Ovary (tissue), 9 donors: ENCODE data around the gene IL6R. TPM values are rescaled to one million over a fixed set of nuclear protein-coding genes. Genes with fewer than 3 reads are reported as not detected.

Experiments used
- DNase-seq, 5 donors: peaks; one replicate each; pipeline ENCODE4 v3.0.0-alpha.2; 2019 to 2020
- H3K27ac ChIP-seq, 2 donors: fragments of 200-600 bp; one replicate each; pipeline versions ENCODE4 v1.5.1 to v1.8.0; 2019 to 2022
- H3K27me3 ChIP-seq: fragments of 200-600 bp; one replicate; pipeline ENCODE4 v1.8.0; 2022
- H3K36me3 ChIP-seq: fragments of 200-600 bp; sonication (generic); one replicate; pipeline ENCODE4 v1.5.1; 2019
- H3K4me1 ChIP-seq: one replicate; pipeline ENCODE4 v1.8.1; 2013; ENCODE audit warnings: mild to moderate bottlenecking, moderate library complexity; ENCODE audit not compliant: insufficient read depth
- H3K4me3 ChIP-seq: fragments of 200-600 bp; sonication (generic); one replicate; pipeline ENCODE4 v1.5.1; 2017
- H3K9me3 ChIP-seq, 2 donors: fragments of 200-600 bp in 1 of 2; sonication (generic) in 1 of 2; one replicate each; pipeline versions ENCODE4 v1.5.1 to v1.8.1; 2013 to 2019; ENCODE audit warnings: mild to moderate bottlenecking in 1 of 2, moderate library complexity in 1 of 2
- EP300 ChIP-seq: sonication (generic); formaldehyde crosslinking; IDR thresholded peaks from one replicate; pipeline ENCODE4 v1.6.1; 2017; ENCODE audit warnings: antibody characterized with exemption
- POLR2A ChIP-seq: fragments of 450-650 bp; IDR thresholded peaks from one replicate; pipeline ENCODE4 v1.6.1; 2017; ENCODE audit warnings: antibody characterized with exemption, mild to moderate bottlenecking, moderate library complexity
- WGBS, 3 donors: extraction: QIAGEN DNeasy Blood & Tissue Kit in 1 of 3; methylation state at CpG; one replicate each; pipeline versions ENCODE4 v1.1.5 to v1.1.7; 2013 to 2017; 5-methylcytosine and 5-hydroxymethylcytosine counted together
- intact Hi-C, 4 donors: fragments of 100-400 bp; cut with DNase I; formaldehyde crosslinking; loops; one replicate each; pipeline versions ENCODE4 v1.11.0 to v1.15.1; 2022 to 2023
- polyA plus RNA-seq, 2 donors: library from polyadenylated mRNA; stranded (reverse); fragments of 200-250 nt in 1 of 2; fragments of 350-450 nt in 1 of 2; fragmentation: Illumina TruSeq in 1 of 2; extraction: RNeasy Lipid Tissue Mini Kit (QIAGEN cat#74804) in 1 of 2; gene quantifications; one replicate each; pipeline ENCODE4 v1.2.3, GENCODE V29; 2013 to 2014
- total RNA-seq, 7 donors: library from RNA; depleted of rRNA in 2 of 7; stranded (reverse); fragments of >200 nt in 2 of 7; fragmentation: NEBNext Ultra II Directional in 3 of 7; extraction: Animal tissue kit (Norgen Biotek cat#: 25700) in 3 of 7; gene quantifications; one replicate each; pipeline versions ENCODE4 v1.1.0 to v1.2.4, GENCODE V29; 2016 to 2023
- TF ChIP-seq, protein P1 (sequence below), 3 donors: fragments of 450-650 bp in 2 of 3; fragments of 200-600 bp in 1 of 3; IDR thresholded peaks; one replicate each; pipeline versions ENCODE4 v1.5.1 to v1.8.0; 2016 to 2022; ENCODE audit warnings: antibody characterized with exemption in 3 of 3, mild to moderate bottlenecking in 1 of 3
- donor health status: DM: no; HTN: no; CAD: no; lungs with moderate emphysema.
- donor health status: DM: no; HTN: no; CAD: no.
- donor health status: Bipolar disorder and iron deficiency.
- donor health status: DM: yes; HTN: yes; CAD: no.
- donor health status: DM: no; HTN: no; CAD: no.
- donor health status: DM: yes; HTN: yes; CAD: no.

The IL6R gene
- total and polyA plus RNA-seq, 9 donors = 6.5 to 37.0 (median 12.2) TPM

DNA sequence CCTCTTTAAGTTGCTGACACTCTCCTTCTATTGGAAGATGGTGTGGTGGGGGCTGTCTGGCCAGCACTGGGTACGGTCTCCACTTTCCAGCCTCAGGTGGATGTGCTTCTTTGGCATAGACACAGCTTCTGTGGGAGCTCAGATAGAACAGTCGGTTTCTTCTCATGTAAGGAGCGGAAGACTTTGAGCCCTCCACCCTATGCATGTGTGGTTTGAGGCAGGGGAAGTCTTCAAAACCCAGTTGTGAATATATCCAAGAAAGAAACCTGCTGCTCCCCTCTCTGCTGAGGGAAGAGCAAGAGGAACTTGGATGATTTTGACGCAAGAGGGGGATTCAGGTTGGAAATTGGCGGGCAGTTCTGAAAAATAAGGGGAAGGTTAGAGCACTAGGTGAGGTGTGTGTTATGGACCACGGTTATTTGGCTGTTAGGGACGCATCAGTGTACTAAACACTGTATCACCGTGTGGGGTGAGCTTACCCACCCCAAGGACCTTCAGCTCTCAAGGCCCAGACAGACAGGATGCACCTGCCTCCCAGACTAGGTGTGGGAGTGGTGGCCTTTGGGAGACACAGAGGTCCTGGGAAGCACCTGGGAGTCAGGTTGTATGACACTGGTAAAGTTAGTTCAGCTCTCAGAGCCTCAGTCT lies 36.2 kb downstream of the IL6R start:
- Histone ChIP-seq H3K27me3 (no peaks in the 10 kb centered on the region), H3K4me3 (no peak overlapping the region), H3K36me3 (no peaks in the 10 kb centered on the region), H3K9me3 (no peaks in the 10 kb centered on the region), H3K27ac (no peak overlapping the region), H3K4me1 (peaks cover under 1% of the 10 kb centered on the region)
- intact Hi-C loops = no loop called here
- TF ChIP-seq POLR2A (no peak), EP300 (no peak)
- TF ChIP-seq, protein P1, sequence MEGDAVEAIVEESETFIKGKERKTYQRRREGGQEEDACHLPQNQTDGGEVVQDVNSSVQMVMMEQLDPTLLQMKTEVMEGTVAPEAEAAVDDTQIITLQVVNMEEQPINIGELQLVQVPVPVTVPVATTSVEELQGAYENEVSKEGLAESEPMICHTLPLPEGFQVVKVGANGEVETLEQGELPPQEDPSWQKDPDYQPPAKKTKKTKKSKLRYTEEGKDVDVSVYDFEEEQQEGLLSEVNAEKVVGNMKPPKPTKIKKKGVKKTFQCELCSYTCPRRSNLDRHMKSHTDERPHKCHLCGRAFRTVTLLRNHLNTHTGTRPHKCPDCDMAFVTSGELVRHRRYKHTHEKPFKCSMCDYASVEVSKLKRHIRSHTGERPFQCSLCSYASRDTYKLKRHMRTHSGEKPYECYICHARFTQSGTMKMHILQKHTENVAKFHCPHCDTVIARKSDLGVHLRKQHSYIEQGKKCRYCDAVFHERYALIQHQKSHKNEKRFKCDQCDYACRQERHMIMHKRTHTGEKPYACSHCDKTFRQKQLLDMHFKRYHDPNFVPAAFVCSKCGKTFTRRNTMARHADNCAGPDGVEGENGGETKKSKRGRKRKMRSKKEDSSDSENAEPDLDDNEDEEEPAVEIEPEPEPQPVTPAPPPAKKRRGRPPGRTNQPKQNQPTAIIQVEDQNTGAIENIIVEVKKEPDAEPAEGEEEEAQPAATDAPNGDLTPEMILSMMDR (IDR thresholded peaks at IDR 0.05) = no peak
- no peak for DNase-seq
- WGBS, 3 donors = 78 to 89% (median 81%) methylated on average over 8 of the region's 8 CpGs

DNA sequence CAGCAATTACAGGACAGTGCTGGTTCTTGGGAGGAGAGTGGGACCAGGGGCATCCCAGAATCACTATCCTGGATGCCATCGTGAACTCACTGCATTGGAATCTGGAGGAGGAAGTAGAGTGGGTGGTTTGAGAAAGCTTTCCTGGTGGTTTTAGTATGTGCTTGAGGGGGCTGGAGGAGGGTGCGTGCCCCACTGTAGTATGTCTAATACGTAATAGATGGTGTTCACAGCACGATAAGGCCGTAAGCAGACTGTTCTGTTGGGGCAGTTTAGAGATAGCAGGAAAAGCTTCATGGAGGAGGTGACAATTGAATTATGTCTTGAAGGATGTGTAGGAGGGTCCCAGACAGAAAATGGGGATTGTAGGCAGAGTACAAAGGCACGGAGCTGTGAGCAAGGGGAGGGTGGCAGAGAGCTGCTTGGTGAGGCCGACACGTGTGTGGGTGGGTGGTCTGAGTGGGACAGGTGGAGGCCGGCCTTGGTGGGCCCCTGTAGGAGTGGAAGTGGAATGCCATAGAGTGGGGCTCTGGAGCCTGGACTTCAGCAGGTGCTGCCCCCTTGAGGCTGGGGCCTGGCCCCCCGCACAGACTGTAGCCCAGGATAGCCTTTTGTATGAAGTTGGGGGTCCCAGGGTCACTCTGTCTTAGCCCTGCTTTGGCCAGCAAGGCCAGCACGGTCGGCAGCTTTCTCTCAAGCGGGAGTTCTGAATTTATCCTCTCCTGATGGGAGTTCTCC lies 37.0 kb downstream of the IL6R start:
- Histone ChIP-seq H3K9me3 (no peaks in the 10 kb centered on the region), H3K4me1 (peaks cover 2% of the 10 kb centered on the region), H3K4me3 (no peak overlapping the region), H3K27me3 (no peaks in the 10 kb centered on the region), H3K27ac (no peak overlapping the region), H3K36me3 (no peaks in the 10 kb centered on the region)
- intact Hi-C loops = no loop called here
- DNase-seq = no peak
- TF ChIP-seq EP300 (no peak), POLR2A (no peak)
- TF ChIP-seq, protein P1 (IDR thresholded peaks at IDR 0.05) = no peak
- WGBS, 3 donors = 62 to 64% (median 63%) methylated on average over 13 of the region's 13 CpGs

DNA sequence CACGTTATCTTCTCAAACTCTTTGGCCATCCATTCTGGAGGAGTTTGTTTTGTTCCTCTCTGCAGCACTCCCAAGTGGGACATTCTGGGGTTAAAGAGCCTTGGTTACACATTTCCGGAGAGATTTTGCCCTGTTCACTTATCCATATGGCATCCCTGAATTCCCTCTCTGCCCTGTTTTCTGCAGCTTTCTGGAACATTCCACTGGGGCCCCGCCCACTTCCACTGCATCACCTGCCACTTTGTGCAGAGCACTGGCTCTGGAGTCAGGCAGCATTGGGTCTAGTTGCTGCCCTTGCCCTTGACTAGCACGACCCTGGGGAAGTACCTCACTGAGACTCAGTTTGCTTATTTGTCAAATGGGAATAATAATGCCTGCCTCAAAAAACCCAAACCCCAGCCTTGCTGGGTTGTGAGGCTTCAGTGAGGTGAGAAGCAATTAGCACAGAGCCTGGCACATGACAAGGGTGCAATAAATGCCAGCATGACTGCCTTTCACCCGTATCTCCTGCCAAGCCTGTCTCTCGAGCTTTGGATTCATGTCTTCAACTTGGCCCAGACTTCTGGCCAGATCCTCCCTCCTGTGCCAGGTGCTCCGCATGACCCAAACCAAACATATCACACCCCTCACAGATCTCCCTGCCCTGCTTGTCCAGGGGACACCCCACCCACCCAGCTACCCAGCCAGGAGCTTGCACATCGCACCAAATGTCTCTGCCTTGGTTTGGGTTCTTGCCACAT lies 38.3 kb downstream of the IL6R start:
- Histone ChIP-seq H3K4me3 (no peak overlapping the region), H3K9me3 (no peaks in the 10 kb centered on the region), H3K36me3 (no peaks in the 10 kb centered on the region), H3K27me3 (no peaks in the 10 kb centered on the region), H3K4me1 (peaks cover 2% of the 10 kb centered on the region), H3K27ac (no peak overlapping the region)
- no peak for DNase-seq
- 78 to 82% (median 81%) methylated on average over 8 of the region's 8 CpGs for WGBS, 3 donors
- intact Hi-C loops = no loop called here
- TF ChIP-seq, protein P1 (IDR thresholded peaks at IDR 0.05) = no peak
- no peak for TF ChIP-seq POLR2A
- TF ChIP-seq EP300 = no peak

DNA sequence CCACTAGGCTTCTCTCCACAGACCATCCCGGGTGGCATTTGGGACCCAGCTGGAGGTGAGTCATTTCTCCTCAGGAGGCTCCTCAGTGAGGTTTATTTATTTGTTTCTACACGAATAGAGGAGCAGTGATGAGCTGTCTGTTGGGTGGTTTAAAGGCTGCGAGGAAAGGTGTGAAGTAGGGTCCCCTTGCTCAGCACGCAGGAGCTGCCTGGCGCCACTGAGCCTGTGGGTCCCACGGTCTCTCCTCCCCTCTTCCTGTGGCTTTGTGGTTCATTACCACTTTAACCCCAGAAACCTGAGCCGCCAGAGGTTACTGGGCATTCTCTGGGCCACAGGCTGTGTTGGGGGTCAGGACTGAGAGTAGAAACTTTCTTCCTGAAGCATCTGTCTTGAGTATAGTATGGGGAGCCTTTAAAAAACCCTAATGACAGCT lies 39.9 kb downstream of the IL6R start:
- Histone ChIP-seq H3K36me3 (no peaks in the 10 kb centered on the region), H3K4me1 (peaks cover 2% of the 10 kb centered on the region), H3K9me3 (no peaks in the 10 kb centered on the region), H3K27me3 (no peaks in the 10 kb centered on the region), H3K27ac (no peak overlapping the region), H3K4me3 (no peak overlapping the region)
- DNase-seq = no peak
- WGBS, 3 donors = 68 to 77% (median 75%) methylated on average over 7 of the region's 7 CpGs
- intact Hi-C loops = no loop called here
- TF ChIP-seq, protein P1 (IDR thresholded peaks at IDR 0.05) = no peak
- no peak for TF ChIP-seq POLR2A
- TF ChIP-seq EP300 = no peak
